NCI-H1694 treated with DMSO at 0.1 percent for 48 hours (cell line): Measurements from ENCODE around the gene PEX14.

Experiments used
- DNase-seq: peaks from one replicate; lab custom pipeline; 2025; lab: John Stamatoyannopoulos, UW

The PEX14 gene

DNA sequence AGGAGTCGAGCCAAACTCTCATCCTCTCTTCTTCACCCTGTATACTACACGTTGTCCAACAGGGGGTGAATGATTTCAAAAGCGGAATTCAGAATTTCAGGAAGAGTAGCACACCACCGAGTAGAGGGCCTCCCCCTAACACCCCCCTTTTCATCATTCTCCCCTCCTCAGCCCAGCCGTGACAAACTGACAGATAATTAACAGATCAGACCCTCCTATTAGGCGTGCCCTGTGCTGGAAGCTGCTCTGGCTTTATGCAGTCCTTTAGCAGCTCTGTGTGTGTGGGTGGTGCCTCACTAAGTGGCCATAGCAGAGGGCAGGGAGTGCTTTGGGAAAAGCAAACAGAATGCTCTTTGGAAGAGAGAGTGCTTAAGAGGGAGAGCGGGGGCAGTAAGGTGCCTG lies 44.3 kb downstream of the PEX14 start:
- DNase-seq: no peak

DNA sequence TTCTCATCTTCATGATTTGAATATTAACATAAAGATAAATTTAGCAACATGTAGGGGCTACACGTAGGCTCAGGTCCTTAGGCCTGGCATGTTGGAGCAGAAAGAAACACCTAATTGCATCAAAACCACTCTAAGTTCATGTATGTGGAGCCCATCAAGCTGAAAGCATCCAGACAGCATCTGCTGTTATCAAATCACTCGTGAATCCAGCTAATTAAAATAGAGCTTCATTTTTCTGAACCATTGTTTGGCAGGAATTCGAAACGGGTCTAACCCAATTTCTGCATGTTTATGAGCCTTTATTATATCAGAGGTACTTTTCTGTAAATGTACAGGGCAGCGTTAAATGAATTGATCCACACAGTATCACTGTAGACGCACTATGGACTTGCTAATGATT lies 45.7 kb downstream of the PEX14 start:
- DNase-seq: no peak

DNA sequence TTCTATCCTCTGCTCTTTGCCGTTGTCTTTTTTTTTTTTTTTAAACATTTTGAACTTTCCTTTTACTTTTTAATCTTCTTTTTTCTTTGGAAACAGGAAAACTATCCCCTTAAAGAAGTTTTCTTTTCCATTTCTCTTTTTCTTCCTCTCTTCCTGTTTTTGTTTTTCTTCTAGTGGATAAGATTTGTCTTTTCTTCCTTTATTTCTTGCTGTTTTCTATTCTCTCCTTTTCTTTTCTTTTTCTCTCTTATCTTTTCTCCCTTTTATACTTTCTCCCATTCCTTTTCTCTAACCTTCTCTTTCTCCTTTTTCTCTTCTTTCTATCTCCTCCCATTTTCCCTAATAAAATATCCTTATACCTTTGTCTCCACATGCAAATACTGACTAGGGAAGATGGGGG lies 46.2 kb downstream of the PEX14 start:
- no peak for DNase-seq

DNA sequence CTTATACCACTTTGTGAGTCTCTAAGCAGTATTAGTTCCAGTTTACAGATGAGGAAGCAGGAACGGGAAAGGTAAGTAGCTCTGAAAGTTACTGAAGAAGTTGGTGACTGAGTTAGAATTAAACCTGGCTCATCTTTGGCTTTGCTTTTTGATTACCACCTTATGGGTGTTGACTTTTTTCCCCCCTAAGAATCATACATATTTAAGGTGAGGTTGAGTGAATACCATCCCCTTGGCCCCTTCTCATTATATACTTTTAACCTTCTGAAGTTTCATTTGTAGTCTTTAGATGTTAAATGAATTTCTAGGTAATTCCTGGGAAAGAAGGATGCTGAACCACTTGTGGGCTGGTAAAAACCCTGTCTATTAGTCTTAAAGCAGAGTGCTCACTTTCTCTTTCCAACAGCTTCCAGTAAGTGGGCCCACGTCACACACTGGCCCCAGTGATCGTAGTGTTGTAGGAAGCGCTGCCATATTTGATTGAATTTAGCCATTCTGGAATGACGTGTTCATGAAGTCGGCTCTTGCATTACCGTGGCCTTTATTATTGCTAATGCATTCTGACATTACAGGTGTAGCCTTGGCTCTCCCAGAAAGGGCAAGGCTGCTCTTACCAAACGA lies 46.9 kb downstream of the PEX14 start:
- DNase-seq: no peak

DNA sequence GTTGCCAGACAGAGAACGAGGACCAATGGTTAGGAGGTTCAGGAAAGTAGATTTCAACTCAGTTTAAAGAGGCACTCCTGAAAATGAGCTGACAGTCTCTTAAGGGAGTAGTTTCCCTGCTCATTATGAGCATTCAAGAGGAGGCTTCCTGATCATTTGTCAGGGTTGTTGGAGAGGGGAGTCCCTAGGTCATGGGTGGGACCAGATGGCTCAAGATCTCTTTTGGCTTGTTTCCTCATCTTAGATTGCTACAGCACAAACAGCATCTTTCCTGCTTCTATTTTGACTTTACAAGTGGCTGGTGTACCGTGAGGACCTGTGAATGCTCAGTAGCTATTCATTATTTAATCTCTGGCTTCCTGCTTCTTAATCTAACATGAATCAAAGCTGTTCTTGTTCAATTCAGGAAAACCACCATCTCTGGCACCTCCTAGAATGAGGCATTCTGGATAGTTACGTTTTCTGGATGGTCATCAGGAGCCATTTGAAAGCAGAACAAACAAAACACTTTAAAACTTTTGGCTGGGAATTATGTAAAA lies 47.6 kb downstream of the PEX14 start:
- no peak for DNase-seq

DNA sequence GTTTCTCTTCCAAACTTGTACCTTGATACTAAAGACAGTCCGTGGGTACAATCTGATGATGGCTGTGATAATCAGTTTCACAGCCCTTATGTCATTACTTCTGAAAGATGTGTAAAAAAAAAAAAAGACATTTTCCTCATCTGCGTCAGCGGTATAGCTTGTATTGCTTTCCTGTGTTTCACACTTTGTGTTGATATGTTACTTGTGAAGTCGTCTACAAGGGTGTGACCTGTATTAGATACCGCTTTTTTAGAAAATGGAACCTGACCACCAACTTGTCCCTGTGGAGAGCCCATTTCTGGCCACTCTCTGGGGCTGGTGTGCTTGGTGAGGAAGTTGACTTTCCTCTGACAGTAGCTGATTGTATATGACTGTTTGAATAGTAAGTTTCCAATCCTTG lies 50.5 kb downstream of the PEX14 start:
- no peak for DNase-seq

DNA sequence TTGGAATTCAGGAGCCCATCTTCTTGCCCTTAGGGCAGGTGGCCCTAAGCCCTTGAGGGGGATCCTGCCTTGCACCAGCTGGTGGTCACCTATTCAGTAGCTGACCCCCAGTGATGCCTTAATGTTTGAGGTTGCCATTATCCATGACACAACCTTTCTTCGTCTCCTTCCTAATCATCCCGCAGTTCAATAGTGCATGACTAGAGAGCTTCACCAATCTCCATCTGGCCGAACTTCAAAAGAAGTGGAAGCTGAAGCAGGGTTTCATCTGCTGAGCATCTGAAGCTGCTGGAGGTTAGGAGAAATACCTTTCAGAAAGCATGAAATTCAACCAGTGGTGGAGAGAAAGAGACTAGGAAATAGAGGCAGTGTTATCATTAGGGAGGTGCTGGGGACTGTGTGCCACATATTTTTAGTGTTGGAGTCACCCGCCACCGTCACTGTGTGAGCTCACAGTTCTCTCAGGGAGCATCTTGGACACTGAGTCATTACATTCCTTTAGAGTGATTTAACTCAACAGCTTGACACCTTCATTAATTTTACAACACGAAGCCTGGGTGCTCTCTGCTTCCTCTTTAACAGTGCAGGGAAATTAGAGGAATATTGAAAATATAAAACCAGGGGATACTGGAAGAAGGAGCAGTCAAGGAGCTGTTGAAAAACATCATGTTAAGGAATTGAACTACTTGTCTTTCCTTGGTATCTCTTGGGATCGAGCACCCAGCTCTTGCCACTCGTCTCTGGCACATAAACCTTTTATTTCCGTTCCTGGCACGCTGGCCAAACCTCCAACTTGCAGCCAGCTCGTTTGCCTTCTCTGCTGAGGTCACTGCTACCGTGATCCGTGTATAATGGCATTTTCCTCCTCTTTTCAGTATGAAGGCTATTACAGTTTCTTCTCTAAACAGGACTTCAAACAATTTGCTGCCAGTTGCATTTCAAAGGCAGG lies 53.6 kb downstream of the PEX14 start:
- DNase-seq: no peak

DNA sequence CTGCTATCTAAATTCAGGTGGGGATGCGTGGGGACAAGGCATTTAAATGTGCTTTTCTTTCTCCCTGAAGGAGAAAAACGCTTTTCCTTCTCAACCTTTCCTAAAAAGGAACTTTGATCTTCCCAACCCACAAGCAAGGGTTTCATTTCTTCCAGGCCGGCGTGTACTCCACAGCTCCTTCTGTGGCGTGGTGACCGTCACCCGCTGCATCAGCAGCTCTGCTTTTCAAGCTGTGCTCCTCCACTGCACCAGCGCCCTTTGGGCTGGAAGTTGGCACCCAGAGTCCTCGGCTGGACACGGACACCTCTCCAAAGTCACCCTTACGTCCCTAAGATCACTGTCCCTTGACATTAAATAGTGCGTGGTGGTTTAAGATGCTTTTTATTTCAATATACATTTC lies 54.3 kb downstream of the PEX14 start:
- no peak for DNase-seq

DNA sequence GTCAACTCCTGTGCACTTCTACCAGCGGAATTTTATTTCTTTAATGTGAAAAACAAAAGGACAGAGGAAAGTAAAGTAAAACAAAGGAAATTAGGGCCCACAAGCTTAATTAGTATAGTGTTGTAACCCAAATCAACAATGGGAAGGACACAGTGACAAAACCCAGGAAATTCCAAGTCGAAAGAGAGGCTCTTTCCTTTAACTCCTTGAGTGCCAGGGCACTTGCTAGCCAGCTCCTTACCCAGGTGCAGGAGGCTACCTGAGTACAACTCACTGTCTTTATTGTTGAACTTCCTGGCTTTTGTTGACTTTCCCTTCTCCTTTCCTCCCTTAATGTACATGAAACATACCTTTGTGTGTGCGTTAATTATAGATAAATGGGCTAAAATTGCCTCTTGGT lies 55.0 kb downstream of the PEX14 start:
- DNase-seq: no peak

DNA sequence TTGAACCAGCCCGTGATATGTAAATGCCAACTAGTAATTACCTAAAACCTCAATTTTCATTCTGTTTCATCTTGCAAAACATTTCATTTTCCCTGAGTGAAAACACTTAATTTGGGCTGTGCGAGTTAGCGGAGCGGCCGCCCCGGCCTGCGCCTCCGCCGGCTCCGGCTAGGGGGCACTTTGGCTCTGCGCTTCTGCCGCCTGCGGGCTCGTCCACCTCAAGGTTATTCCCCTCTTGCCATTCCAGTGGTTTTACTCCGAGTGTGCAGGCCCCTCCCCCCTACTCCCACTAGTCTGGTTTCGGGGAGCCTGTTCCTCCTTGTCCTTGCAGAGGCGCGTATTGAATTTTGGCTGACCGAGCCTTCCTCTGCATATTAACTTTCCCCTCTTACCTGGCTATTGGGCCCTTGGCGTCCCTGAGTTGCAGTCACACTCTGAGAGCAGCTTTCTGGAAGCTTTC lies 55.6 kb downstream of the PEX14 start:
- DNase-seq: no peak

DNA sequence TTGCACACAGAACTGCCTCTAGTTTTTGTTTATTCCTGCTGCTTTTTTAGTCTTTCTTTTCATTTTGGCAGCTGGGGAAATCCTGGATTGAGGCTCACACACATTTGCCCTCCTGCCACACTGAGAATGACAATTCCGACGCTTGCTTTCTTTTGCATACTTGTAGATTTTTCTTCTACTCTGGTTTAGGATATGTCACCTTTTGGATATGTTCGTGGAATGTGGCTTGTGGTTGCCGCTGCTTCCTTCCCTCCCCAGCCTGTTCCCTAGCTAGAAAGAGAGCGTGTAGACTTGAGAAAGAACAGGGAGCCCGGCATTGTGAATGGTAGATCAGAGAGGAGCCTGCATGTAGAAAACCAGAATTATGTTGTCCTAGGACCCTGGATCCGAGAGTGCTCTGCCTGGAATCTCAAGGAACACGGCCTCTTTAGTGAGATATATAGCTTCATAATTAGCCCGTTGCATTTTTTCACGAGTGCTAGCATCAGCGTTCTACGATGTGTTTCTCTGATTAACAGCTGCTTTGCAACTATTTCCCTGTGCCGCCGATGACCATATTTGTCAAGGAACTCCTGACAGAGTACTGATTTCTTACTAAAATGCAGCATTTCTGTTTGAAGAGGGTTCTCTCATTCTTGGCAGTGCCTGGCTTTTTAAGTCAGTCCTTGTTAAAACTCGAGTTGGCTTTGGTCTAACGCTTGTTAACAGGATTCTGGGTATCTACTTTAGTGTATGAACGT lies 56.2 kb downstream of the PEX14 start:
- DNase-seq: no peak

DNA sequence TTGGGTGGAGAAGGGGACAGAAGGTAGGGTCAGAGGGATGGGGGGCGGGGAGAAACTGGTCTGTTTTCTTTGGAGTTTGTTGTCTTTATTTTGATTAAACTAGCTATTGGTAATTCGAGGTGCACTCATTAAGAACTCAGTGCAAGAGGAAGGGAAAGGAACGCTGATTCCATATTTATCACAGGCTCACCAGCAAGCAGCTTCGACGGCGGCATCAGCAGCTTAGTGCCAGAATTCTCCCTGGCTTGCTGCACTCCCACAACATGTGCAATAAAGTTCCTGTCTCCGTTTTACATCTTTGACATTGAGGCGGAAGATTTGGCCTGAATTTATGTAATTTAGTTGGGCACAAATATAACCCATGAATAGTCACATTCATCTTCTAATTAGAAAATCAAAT lies 57.6 kb downstream of the PEX14 start:
- DNase-seq: no peak

DNA sequence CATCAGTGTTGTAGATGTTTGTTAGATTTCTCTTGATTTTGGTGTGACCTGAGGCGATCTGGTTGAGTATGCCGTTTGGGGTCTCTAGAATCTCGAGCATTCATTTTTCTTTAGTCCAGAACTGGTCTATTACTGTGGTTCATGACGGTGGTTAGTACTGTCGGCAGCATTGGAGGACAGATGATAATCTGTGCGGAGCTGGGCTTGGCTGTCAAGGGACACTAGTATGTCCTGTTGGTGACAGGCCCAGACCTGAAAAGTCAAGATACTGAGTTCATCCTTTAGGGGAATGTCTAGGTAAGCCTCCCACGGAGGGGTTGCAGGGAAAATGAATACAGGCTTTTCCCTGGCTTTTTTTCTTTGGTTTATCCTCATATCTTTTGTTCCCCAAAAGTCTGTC lies 59.8 kb downstream of the PEX14 start:
- DNase-seq: no peak

DNA sequence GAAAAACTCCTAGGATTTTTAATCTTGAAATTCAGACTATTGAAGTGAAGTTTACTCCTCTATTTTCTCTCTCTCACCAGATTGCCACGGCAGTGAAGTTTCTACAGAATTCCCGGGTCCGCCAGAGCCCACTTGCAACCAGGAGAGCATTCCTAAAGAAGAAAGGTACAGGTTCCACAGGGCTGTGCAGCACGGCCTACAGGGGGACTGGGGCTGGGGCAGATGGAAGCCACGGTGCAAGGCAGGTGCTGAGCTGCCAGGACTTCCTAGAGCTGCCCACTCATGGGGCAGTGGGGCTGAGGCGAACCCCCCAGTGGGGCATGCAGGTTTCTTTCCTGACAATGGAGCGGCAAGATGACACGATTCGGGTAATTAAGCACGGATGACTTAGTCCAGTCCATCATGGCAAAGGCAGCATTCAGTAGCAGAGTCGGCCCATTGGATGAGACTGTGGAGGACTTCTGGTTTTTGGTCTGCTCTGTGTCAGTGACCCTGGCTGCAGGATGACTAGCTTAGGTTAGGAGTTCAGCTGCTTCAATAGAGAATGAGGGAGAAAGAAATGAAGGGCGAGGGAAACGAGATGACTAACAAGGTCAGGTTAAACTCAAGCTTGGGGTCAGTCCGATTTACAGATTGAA lies 61.5 kb downstream of the PEX14 start:
- DNase-seq: no peak

DNA sequence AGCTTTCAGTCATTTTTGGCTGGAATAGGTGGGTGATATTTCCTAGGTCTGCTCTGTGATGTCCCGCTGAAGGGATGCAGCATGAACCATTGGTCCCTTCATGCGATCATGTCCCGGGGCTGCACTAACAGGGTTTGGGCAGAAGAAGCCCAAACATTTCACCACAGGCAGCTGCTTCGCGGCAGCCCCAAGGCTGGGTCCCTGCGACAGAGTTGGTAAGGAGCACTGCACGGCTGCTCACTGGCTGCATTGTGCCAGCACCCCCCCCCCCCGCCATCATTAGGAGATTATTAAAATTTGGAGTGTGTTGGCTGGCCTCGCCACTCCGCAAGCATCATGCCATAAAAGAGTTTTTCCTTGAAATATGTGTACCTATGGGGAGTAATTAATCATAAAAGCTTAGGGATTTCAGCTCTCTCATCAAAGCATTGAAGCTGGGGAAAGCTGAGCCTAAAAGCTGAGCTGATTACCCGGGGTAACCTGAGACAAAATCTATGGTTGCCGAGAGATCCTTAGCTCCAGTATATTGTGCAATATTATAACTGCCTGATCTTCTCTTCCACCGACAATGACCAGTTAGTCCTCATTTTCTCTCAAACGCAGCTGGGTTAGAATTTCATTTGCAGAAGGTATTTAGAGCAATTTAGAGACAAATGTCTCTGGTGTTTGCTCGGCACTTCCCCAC lies 62.5 kb downstream of the PEX14 start:
- no peak for DNase-seq

DNA sequence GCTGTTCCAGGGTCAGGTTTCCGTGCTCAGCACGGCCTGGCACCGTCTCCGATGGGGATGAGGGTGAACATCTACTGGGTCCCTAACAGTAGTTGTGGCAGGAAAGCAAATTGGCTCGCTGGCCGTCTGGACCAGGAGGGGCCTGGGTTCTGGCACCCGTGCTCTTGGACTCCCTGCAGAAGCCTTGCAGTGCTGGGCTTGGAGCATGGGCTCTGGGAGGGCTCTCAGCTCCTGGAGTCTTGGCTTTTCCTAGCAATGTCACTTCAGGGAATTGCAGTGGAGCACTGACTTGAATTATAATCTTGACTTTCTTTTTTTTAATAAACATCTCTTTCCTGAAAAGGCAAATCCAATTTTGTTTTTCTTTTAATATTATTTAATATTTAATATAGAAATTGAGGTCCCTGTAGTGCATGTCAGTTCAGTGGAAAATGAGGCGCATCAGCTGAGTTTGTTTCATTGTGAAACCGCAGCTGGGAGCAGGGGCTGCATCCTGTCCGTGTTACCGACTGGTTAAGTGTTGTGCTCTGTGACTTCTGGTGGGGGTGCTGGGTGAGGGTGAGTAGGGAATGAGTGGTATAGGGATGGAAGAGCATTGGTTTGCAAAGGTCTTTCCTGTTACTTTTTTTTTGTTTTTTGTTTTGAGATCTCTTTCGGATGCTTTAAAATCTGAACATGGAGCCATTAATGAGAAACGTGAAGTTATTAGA lies 64.1 kb downstream of the PEX14 start:
- no peak for DNase-seq

DNA sequence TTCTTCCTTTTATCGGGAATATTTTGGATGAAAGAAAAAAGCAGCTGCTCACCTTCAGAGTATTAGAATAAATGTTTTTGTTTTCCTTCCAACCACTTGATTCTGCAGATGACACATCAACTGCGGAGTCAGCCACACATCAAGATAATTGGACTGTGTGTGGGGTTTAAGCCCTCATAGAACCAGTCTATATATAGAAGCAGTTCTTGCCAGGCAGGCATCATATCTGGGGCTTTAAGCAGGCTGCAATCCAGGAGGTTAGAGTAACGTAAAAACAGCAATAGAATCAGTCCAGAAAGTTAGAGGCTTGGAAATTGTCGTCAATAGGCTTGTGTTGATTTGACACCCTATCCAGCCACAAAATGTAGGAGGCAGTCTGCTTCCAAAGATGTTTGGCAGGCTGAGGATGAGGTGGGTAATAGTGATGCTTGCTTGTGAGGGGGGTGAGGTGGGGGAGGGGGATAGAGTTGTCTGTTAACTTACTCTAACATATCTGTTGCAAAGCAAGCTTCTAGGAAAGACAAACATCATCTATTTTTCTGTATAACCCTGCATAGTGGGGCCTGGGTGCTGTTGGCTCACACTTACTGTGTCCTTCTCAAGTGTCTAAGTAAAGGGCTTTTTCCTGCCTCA lies 64.8 kb downstream of the PEX14 start:
- no peak for DNase-seq

DNA sequence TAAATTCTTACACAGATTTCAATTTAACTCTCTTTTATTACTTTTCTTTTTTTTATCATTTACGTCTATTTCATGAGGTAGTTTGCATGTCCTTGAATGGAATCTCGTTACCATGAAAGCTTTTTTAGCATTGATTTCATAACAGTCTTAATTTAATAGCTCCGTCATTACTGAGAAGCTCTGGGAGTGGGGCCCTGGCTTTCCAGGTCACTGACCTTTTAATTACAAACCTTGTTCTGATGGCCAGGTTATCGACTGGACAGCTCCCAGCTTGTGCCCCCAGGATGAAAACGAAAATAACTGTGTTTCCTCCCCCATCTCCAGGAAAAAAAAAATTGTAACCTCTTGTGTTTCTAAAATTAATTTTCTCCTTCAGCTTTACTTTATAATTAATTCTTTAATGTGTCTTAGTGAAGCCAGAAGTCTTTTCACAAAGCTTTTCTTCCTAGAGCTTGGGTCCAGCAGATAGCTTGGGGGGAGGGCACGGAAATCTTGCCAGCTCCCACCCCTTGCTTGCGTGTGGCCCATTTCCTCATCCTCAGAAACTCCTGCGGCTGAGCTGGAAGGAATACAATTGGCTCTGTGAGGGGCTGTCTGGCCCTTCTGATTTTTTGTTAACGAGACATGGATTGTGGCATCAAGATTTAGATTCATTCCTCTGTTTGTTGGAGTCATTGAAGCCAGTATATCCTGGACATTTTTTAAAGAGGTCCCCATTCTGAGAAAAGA lies 65.7 kb downstream of the PEX14 start:
- DNase-seq: no peak

DNA sequence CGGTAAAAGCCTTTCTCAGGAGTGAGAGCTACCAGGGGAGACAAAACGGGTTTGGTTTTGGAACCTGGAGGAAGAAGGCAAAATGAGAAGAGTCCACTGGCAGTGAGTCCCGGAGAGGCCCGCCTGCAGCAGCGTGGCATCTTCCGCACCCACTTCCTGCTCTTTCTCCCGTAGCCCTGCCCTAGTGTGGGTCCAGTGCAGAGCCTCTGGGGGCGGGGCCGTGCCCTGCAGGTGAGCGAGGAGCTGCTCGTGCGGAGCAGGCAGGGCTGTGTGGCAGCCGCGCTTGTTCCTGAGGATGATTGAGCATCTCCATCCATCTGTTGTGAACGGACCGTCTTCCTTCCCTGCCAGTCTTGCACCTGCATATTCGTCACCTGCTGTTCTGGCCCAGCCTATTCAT lies 66.5 kb downstream of the PEX14 start:
- DNase-seq: no peak

DNA sequence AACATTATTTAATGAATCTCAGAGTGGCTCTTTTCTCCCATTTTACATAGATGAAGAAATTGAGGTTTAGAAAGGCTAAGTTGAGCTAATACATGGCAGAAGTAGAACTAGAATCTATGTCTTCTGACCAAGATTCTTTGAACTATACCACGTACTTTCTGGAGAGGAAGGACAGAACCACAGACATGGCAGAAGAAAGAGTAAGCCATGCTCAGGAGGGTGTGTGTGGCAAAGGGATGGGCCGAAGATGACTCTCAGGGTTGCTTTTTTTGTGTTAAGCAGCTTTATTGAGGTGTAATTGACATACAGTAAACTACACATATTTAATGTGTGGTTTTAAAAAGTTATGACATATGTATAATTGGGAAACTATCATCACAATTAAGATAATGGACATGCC lies 69.5 kb downstream of the PEX14 start:
- DNase-seq: no peak
